ENCODE data around the gene LYPD8.

Gene LYPD8

GRCh38 chr1:248756151-248756550 lies 592 bp upstream of the LYPD8 start:
- Histone ChIP-seq H3K27me3 (replicated peaks; ENCODE audit: insufficient read depth, low read length) (no peaks in the 10 kb centered on the region), H3K4me3 (ENCODE audit: low read length) (no peak overlapping the region), H3K36me3 (replicated peaks; ENCODE audit: insufficient read depth, low read length) (no peaks in the 10 kb centered on the region), H3K79me2 (ENCODE audit: low read length) (no peaks in the 10 kb centered on the region), H3K4me2 (ENCODE audit: low read depth, low read length) (no peak overlapping the region), H3K9me2 (replicated peaks; ENCODE audit: insufficient read depth, low read length) (no peaks in the 10 kb centered on the region), H3F3A (ENCODE audit: insufficient read depth, low read length) (peaks cover 8% of the 10 kb centered on the region), H3K9me3 (replicated peaks; ENCODE audit: insufficient read depth, low read length) (no peaks in the 10 kb centered on the region; the same call in 1 of the 2 replicates), H3K27ac (ENCODE audit: low read length) (no peak overlapping the region), H3K4me1 (ENCODE audit: low read length) (no peaks in the 10 kb centered on the region), H3K9ac (ENCODE audit: low read length) (no peak overlapping the region), H4K20me1 (ENCODE audit: insufficient read depth, low read length) (no peaks in the 10 kb centered on the region), H2AFZ (ENCODE audit: low read length) (no peak overlapping the region)
- DNase-seq = no peak
- TF ChIP-seq CTCF (IDR thresholded peaks at IDR 0.05; ENCODE audit: low read length) (no peak), EZH2phosphoT487 (IDR thresholded peaks at IDR 0.05; ENCODE audit: low read length) (no peak), EZH2 (optimal IDR thresholded peaks at IDR 0.05; ENCODE audit: low read depth, low read length) (no peak)

- Histone ChIP-seq H3K27ac (ENCODE audit: low read length) (no peak overlapping the region), H3K36me3 (replicated peaks; ENCODE audit: insufficient read depth, low read length) (no peaks in the 10 kb centered on the region), H3K79me2 (ENCODE audit: low read length) (no peaks in the 10 kb centered on the region), H4K20me1 (ENCODE audit: insufficient read depth, low read length) (no peaks in the 10 kb centered on the region), H3K4me1 (ENCODE audit: low read length) (no peaks in the 10 kb centered on the region), H3F3A (ENCODE audit: insufficient read depth, low read length) (peaks cover 8% of the 10 kb centered on the region), H3K27me3 (replicated peaks; ENCODE audit: insufficient read depth, low read length) (no peaks in the 10 kb centered on the region), H3K4me3 (ENCODE audit: low read length) (no peak overlapping the region), H2AFZ (ENCODE audit: low read length) (no peak overlapping the region), H3K4me2 (ENCODE audit: low read depth, low read length) (no peak overlapping the region), H3K9ac (ENCODE audit: low read length) (no peak overlapping the region), H3K9me3 (replicated peaks; ENCODE audit: insufficient read depth, low read length) (no peaks in the 10 kb centered on the region), H3K9me2 (replicated peaks; ENCODE audit: insufficient read depth, low read length) (no peaks in the 10 kb centered on the region)
- TF ChIP-seq CTCF (IDR thresholded peaks at IDR 0.05; ENCODE audit: low read length) (no peak), EZH2phosphoT487 (IDR thresholded peaks at IDR 0.05; ENCODE audit: low read length) (no peak), EZH2 (optimal IDR thresholded peaks at IDR 0.05; ENCODE audit: low read depth, low read length) (no peak)
- no peak for DNase-seq
These were observed 1.8 kb downstream of the LYPD8 start for GRCh38 chr1:248753708-248754280.

GRCh38 chr1:248753029-248753594 lies 2.4 kb downstream of the LYPD8 start:
- TF ChIP-seq EZH2 (optimal IDR thresholded peaks at IDR 0.05; ENCODE audit: low read depth, low read length) (no peak), CTCF (IDR thresholded peaks at IDR 0.05; ENCODE audit: low read length) (no peak), EZH2phosphoT487 (IDR thresholded peaks at IDR 0.05; ENCODE audit: low read length) (no peak)
- Histone ChIP-seq H3K4me3 (ENCODE audit: low read length) (no peak overlapping the region), H3K4me2 (ENCODE audit: low read depth, low read length) (no peak overlapping the region), H3K9me3 (replicated peaks; ENCODE audit: insufficient read depth, low read length) (no peaks in the 10 kb centered on the region), H3K79me2 (ENCODE audit: low read length) (no peaks in the 10 kb centered on the region), H3F3A (ENCODE audit: insufficient read depth, low read length) (peaks cover 8% of the 10 kb centered on the region), H3K4me1 (ENCODE audit: low read length) (no peaks in the 10 kb centered on the region), H3K27ac (ENCODE audit: low read length) (no peak overlapping the region), H2AFZ (ENCODE audit: low read length) (no peak overlapping the region), H3K9me2 (replicated peaks; ENCODE audit: insufficient read depth, low read length) (no peaks in the 10 kb centered on the region), H3K27me3 (replicated peaks; ENCODE audit: insufficient read depth, low read length) (no peaks in the 10 kb centered on the region), H4K20me1 (ENCODE audit: insufficient read depth, low read length) (no peaks in the 10 kb centered on the region), H3K36me3 (replicated peaks; ENCODE audit: insufficient read depth, low read length) (no peaks in the 10 kb centered on the region), H3K9ac (ENCODE audit: low read length) (no peak overlapping the region)
- DNase-seq = no peak
